ENCODE measurements around the gene OPCML. TPM values are rescaled to one million over a fixed set of nuclear protein-coding genes. Genes with fewer than 3 reads are reported as not detected.

The OPCML gene
- polyA plus RNA-seq, 1 donor from 2014 or later, result 11.6 TPM

- Histone ChIP-seq H3K27me3 (ENCODE audit: insufficient read depth, low read depth, low read length) (no peaks in the 10 kb centered on the region), H3K9me3 (ENCODE audit: low read length) (no peaks in the 10 kb centered on the region), H3K9me2 (ENCODE audit: insufficient read depth, low read length) (no peaks in the 10 kb centered on the region), H3K27ac (ENCODE audit: low read length) (no peak overlapping the region), H3K9ac (ENCODE audit: low read length) (no peak overlapping the region), H3K4me2 (ENCODE audit: low read length) (no peak overlapping the region), H4K20me1 (ENCODE audit: insufficient read depth) (no peaks in the 10 kb centered on the region), H3K4me3 (ENCODE audit: low read length) (no peak overlapping the region), H3K79me2 (replicated peaks; ENCODE audit: insufficient read depth, low read length) (no peaks in the 10 kb centered on the region), H3K36me3 (ENCODE audit: insufficient read depth, low read length) (no peaks in the 10 kb centered on the region), H2AFZ (ENCODE audit: low read depth, low read length) (no peak overlapping the region), H3F3A (ENCODE audit: insufficient read depth, low read length, poor library complexity, severe bottlenecking) (no peaks in the 10 kb centered on the region)
- TF ChIP-seq EP300 (conservative IDR thresholded peaks at IDR 0.05; ENCODE audit: poor library complexity, severe bottlenecking), result no peak
- TF ChIP-seq EZH2 (IDR thresholded peaks at IDR 0.05; ENCODE audit: borderline replicate concordance, insufficient read depth, low read length, poor library complexity, severe bottlenecking), result no peak
- no peak for TF ChIP-seq SMC3 (conservative IDR thresholded peaks at IDR 0.05; ENCODE audit: poor library complexity)
- TF ChIP-seq MXI1 (conservative IDR thresholded peaks at IDR 0.05; ENCODE audit: poor library complexity, severe bottlenecking), result no peak
- TF ChIP-seq TAF1 (IDR thresholded peaks at IDR 0.05; ENCODE audit: low read depth), result no peak
- TF ChIP-seq CTCF (IDR thresholded peaks at IDR 0.05; ENCODE audit: poor library complexity, severe bottlenecking), result no peak
- TF ChIP-seq RAD21 (conservative IDR thresholded peaks at IDR 0.05), result no peak
- TF ChIP-seq, protein P1, sequence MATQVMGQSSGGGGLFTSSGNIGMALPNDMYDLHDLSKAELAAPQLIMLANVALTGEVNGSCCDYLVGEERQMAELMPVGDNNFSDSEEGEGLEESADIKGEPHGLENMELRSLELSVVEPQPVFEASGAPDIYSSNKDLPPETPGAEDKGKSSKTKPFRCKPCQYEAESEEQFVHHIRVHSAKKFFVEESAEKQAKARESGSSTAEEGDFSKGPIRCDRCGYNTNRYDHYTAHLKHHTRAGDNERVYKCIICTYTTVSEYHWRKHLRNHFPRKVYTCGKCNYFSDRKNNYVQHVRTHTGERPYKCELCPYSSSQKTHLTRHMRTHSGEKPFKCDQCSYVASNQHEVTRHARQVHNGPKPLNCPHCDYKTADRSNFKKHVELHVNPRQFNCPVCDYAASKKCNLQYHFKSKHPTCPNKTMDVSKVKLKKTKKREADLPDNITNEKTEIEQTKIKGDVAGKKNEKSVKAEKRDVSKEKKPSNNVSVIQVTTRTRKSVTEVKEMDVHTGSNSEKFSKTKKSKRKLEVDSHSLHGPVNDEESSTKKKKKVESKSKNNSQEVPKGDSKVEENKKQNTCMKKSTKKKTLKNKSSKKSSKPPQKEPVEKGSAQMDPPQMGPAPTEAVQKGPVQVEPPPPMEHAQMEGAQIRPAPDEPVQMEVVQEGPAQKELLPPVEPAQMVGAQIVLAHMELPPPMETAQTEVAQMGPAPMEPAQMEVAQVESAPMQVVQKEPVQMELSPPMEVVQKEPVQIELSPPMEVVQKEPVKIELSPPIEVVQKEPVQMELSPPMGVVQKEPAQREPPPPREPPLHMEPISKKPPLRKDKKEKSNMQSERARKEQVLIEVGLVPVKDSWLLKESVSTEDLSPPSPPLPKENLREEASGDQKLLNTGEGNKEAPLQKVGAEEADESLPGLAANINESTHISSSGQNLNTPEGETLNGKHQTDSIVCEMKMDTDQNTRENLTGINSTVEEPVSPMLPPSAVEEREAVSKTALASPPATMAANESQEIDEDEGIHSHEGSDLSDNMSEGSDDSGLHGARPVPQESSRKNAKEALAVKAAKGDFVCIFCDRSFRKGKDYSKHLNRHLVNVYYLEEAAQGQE (IDR thresholded peaks at IDR 0.05; ENCODE audit: borderline replicate concordance), result no peak
- TF ChIP-seq POLR2AphosphoS5 (IDR thresholded peaks at IDR 0.05), result no peak
Measured at GRCh38 chr11:133251841-133252240, 280.5 kb downstream of the OPCML start.

GRCh38 chr11:133249530-133249929, 282.8 kb downstream of the OPCML start:
- H3K9me3 ChIP-seq (ENCODE audit: low read length), result no peaks in the 10 kb centered on the region
- H3F3A ChIP-seq (ENCODE audit: insufficient read depth, low read length, poor library complexity, severe bottlenecking), result no peaks in the 10 kb centered on the region
- peak overlapping the region; percentile 20 for H3K27ac ChIP-seq (ENCODE audit: low read length)
- peak; percentile 97 for TF ChIP-seq EP300 (conservative IDR thresholded peaks at IDR 0.05; ENCODE audit: poor library complexity, severe bottlenecking)
- TF ChIP-seq RAD21 (conservative IDR thresholded peaks at IDR 0.05), result peak; percentile 15
- TF ChIP-seq TAF1 (IDR thresholded peaks at IDR 0.05; ENCODE audit: low read depth), result no peak
- TF ChIP-seq MXI1 (conservative IDR thresholded peaks at IDR 0.05; ENCODE audit: poor library complexity, severe bottlenecking), result no peak
- TF ChIP-seq, protein P1 (IDR thresholded peaks at IDR 0.05; ENCODE audit: borderline replicate concordance), result peak; percentile 27
- TF ChIP-seq POLR2AphosphoS5 (IDR thresholded peaks at IDR 0.05), result peak; percentile 78
- no peak overlapping the region for H3K4me2 ChIP-seq (ENCODE audit: low read length)
- no peaks in the 10 kb centered on the region for H3K79me2 ChIP-seq (replicated peaks; ENCODE audit: insufficient read depth, low read length)
- H3K9me2 ChIP-seq (ENCODE audit: insufficient read depth, low read length), result no peaks in the 10 kb centered on the region
- H3K9ac ChIP-seq (ENCODE audit: low read length), result no peak overlapping the region
- H4K20me1 ChIP-seq (ENCODE audit: insufficient read depth), result no peaks in the 10 kb centered on the region
- H2AFZ ChIP-seq (ENCODE audit: low read depth, low read length), result no peak overlapping the region
- no peaks in the 10 kb centered on the region for H3K27me3 ChIP-seq (ENCODE audit: insufficient read depth, low read depth, low read length)
- H3K4me3 ChIP-seq (ENCODE audit: low read length), result no peak overlapping the region
- no peaks in the 10 kb centered on the region for H3K36me3 ChIP-seq (ENCODE audit: insufficient read depth, low read length)
